NCI-H2196 treated with DMSO at 0.1 percent for 48 hours (cell line): ENCODE results near the gene FER1L5.

Experiments used
- DNase-seq: peaks from one replicate; lab custom pipeline; 2025; ENCODE audit not compliant: unreplicated experiment; lab: John Stamatoyannopoulos, UW

The FER1L5 gene

DNA sequence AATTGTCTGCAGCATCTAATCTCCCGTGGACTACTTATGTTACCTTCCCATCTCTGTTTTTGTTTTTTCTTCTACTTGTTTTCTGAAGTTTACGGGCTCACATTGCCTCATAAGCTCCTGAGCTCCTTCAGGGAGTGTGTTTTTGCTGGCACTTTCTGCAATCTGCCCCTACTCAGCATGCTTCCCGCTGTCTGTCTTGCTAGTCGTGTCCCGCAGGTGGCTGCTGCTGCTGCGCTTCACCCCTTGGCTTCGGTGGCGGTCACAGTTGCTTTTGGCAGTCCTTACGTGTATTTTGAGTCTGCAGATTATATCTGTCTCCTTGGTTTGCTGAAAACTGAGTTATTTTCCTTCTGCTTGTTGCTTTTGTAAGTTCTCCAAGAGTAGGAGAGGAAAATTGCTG is 37.3 kb downstream of the FER1L5 start:
- DNase-seq = no peak

DNA sequence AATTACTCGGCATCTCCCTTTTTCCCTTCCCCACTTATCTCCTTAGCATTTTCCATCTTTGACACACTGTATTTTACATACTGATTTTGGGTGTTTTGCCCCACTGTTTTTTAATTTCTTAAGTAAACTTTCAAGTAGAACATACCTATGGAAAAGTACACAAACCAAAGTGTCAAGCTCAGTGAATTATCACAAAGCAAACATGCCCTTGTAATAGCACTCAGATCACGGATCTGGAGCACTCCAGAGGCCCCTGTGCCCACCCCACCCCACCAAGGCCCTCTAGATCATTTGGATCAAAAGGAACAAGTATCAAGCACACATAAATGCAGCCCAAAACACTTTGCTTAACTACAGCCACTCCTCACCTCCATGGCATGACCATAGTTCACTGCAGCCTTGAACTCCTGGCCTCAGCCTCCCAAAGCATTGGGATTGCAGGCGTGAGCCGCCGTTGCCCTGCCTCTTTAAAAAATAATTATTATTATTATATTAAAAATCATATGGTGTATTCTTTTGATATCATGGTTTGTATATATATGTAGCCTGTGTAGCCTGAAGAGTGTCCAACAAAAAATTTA is 38.1 kb downstream of the FER1L5 start:
- no peak for DNase-seq

DNA sequence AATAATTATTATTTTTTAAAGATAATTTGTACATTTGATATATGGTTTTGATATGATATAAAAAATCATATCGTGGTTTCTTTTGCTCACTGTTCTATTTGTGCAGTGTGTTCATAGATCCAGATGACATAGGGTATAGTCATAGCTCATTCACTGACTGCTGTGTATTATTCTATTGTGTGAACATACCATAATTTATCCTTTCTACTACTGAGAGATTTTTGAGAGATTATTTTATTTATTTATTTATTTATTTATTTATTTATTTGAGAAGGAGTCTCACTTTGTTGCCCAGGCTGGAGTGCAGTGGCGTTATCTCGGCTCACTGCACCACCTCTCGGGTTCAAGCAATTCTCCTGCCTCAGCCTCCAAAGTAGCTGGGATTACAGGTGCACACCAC is 39.0 kb downstream of the FER1L5 start:
- no peak for DNase-seq

DNA sequence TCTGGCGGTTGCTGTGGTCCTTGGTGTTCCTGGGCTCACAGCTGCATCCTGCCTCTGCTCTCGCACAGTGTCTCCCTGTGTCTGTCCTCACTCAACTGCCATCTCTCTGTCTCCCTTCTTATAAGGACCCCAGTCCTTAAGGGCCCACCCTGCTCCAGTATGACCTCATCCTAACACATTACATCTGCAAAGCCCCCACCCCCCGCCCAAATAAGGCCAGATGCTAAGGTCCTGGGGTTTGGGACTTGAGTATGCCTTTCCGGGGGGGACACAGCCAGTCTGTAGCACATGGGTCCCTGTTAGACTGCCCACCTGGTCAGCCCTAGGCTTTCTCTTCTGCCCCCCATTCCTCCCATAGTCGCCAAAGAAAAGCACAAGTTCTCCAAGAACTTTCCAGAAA is 40.7 kb downstream of the FER1L5 start:
- DNase-seq = no peak

DNA sequence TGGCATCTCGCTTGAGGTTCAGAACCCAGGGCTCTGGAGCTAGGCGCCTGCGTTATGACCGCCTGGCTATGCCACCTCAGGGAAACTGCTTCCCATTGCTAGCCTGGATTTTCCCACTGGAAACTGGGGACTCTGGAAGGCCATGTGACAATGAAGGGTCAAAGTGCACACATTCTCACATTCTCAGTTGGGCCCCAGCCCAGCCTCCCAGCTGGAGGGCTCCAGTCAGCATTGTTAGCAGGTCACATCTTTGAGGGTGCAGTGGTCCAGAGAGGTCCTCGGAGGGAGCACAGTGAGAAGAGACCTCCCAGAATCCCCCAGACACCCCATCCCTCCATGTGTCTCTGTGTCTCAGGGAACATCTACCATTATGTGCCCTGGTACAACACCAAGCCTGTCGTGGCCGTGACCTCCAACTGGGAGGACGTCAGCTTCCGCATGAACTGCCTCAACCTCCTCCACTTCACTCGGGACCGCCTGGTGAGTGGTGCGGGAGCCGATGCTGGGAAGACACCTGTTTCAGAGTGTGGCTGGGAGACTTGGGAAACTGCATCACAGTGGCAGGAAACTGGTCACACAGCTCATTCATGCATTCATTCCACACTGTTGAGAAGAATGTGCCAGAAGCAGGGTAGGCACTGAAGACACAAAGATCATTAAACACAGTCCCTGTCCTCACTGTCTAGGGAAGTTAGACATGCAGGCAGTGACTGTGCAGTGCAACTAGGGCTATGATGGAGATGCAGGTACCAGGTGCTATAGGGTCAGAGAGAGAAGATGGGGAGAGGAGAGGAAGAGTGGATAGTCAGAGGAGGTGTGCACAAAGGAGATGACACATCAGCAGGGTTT is 41.6 kb downstream of the FER1L5 start:
- no peak for DNase-seq

DNA sequence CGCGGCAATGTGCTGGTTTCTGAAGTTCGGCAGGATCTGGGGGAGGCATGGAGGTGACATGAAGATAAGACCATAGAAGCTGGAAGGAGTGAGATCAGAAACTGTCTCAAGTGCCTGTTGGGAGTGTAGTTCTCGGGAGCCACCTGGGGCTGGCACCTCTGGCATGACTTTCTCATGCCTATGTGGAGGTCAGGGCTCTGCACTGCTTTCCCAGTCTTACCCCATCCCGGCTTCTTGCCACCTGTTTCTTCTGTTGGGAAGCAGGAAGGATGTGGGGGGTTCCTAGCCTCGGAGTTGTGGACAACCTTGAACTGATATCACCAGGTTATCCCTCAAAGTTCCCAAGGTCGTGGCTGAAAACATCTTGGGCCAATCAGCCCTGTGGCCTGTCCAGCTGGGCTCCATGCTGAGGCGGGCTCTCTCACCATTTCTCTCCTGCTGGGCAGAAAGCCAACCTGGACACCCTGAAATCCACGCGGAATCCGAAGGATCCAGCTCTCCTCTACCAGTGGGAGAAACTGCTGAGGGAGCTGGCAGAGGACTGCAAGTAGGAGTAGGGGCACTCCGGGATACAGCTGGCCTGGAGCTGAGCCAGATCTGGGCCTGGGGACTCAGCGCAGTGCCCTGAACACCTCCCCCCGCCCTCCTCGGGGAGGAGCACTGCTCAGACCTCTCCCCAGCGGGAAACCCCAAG is 42.5 kb downstream of the FER1L5 start:
- DNase-seq = no peak

DNA sequence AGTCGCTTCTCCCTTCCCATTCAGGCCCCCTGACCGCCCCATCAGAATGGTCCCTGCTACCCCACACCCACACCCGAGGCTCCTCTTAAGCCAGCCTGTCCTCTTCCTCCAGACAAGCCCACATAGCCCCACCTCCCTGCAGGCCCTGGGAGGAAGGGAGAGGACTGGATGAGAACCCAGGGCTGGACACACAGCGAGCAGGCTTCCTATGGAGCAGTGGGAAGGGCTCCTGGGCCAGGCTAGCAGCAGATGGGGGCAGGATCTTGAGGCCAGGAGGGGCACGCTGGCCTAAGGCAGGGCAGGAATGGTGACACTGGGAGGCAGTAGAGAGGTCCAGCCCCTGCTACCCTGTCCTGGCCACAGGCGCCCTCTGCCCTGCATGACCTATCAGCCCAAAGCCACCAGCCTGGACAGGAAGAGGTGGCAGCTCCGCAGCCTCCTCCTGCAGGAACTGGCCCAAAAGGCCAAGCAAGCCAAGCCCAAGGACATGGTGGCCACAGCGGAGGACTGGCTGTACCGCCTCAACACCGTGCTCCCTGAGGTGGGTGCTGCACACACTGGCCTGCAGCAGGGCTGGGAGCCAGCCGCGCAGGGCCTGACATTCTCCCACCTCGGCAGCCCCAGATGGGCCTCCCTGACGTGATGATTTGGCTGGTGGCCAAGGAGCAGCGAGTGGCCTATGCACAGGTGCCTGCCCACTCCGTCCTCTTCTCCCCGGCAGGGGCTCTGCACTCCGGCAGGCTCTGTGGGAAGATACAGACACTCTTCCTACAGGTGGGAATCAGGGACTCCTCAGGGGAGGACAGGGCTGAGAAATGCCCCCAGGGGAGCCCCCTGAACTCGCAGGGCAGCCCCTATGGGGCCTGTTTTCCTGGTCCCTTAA is 43.3 kb downstream of the FER1L5 start:
- DNase-seq = no peak

DNA sequence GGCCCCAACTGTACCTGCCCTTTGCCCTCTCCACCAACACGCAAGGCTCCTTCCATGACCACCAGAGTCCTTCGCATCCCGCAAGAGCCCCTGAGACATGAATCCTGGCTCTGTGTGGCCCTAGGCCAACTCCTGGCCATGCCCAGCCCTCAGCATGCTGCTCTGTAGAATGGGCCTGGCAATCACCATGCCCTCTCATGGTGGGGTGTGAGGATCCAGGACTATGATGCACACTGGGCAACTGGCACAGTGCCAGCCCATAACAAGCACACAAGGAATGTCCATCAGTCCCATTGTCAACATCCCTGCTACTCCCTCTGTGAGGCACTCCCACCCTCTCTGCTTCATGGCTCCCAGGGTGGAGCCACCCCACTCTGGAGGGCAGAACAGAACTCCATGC is 44.7 kb downstream of the FER1L5 start:
- DNase-seq = no peak

DNA sequence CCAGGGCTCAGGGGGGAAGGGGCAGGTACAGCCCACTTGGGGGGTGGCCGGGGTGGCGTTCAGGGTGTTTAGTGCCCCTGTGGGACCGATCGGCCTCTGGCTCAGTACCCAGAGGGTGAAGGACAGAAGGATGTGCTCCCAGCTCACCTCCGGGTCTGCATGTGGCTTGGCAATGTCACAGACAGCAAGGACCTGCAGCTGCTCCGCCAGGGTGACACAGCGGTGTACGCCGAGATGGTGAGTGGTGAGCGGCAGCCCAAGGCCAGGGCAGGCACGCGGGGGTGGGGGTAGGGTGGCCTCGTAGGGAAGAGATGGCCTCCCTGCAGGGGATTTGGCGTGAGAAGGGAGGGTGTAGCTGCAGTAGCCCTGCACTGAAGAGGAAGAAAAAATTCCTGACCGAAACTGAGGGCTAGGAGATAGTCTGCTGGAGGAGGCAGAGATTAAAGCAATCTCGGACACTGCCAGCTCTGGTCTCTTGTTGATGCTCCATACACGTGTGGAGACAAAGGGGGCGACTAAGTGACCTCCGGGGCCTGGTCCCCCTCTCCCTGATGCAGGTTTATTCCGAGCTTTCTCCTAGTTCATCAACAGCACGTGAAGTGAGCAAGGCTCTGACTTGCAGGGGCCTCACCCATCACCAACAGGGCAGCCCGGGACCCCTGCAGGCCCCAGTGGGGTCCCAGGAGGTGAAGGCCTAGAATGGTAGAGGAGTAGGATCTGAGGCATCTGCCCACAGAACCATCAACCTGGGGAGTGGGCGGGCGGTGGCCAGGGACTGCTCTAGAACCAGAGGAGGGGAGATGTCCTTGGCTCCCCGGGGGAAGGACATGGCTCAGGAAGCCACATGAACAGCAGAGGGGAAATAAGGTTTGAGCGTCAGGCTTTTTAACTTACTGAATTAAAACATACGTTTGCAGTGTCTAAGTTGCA is 45.4 kb downstream of the FER1L5 start:
- DNase-seq = no peak

DNA sequence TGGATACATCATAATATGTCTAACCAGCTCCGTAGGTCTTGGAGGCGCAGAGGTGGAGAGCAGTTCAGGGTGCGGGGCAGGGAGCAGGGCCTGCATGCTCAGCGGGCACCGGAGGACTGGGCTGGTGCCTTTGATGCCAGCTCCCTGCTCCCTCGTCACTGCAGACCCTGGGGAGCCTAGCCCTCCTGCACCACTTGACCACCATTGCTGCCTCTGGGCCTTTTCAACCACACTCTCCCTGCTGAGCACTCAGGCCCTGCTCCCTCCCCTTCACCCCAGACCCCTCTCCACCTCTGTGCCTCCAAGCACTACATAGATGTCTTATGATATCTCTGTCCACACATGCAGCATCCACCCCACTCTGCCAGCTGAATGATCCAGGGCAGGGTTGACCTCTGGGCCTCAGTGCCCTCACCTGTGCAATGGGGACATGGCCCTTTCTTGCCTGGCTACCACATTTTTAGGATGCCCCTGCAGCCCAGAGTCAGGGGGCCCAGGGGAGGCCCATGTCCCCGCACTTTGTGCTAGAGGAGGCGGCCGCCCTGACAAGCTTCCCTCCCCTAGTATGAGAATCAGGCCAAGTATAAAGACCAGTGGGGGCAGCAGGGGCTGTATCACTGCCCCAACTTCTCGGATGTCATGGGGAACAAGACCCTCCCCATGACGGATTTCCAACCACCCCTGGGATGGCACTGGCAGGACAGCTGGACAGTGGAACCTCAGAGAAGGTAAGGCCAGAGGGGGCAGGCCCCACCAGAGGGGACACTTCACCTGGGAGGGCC is 46.3 kb downstream of the FER1L5 start:
- DNase-seq = no peak

DNA sequence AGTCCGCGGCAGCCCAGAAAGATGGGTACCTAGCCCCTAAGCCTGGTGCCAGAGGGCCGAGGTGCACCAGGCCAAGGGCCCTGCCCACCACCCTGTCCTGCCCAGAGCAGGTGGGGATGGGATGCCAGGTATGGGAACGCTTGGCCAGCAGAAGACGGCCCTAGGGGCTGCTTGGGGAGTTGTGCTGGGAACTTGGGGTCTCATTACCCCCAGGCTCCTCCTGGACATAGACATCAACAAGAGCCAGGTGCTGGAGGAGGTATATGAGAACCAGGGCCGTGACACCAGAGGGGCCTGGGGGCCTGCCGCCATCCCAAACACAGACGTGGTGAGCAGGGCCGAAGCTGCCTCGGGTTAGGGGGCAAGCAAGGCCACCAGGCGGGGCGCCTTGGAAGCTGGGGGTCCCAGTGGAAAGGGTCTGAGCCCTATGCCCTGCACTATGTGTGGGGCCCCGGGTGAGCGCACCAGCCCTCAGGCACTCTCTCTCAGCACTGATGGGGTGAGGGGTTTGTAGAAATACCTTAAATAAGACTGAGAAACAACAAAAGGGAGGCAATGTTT is 46.9 kb downstream of the FER1L5 start:
- no peak for DNase-seq

DNA sequence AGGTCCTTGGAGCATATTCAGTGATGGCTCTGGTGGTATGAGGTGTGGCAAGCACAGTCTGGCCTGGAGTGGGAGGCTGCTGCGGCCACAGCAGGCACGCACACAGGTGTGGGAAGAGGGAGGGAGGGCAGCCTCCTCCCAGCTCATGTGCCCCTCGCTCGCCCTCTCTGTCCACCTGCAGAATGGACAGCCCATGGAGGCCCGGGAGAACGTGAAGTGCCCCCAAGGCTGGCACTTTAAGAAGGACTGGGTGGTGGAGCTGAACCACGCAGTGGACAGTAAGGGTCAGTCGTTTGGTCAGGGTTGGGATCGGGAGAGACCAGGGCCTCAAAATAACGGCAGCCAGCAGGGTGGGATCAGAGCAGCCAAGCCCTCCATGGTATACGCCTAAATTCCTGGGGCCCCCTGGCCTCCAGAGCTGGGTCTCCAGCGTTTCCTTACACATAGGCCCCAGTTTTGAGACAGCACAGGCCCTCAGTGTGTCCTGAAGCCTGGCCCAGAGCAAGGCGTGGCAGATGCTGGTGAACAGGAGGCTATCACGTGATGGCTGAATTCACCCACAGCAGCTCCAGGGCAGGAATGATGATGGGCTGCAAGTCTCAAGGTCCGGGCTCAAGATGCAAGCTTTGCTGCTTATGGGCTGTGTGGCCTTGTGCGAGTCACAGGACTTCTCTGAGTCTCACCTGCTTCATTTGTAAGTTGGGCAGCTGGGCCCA is 47.9 kb downstream of the FER1L5 start:
- no peak for DNase-seq

DNA sequence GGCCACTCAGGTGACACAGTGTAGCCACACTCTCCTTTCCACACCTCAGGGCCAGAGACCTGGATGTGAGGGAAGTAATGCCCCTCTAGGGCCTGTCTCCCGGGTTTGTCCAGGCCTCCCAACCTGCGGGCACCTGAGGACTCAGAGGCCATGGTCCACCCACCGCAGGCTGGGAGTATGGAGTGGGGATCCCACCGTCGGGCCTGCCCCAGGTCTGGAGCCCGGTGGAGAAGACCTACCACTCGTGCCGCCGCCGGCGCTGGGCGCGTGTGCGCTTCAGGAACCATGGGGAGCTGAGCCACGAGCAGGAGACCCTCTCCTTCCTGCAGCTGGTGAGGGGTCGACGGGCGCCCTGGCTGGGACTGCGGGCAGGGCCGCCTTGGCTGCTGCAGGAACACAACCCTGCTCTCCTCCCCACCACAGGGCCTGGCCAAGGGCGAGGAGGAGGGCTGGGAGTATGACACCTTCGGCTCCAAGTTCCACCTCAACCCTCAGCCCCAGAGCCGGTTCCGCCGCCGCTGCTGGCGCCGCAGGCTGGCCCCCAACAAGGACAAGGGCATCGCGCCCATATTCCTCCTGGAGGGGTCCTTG is 48.6 kb downstream of the FER1L5 start:
- DNase-seq = no peak

DNA sequence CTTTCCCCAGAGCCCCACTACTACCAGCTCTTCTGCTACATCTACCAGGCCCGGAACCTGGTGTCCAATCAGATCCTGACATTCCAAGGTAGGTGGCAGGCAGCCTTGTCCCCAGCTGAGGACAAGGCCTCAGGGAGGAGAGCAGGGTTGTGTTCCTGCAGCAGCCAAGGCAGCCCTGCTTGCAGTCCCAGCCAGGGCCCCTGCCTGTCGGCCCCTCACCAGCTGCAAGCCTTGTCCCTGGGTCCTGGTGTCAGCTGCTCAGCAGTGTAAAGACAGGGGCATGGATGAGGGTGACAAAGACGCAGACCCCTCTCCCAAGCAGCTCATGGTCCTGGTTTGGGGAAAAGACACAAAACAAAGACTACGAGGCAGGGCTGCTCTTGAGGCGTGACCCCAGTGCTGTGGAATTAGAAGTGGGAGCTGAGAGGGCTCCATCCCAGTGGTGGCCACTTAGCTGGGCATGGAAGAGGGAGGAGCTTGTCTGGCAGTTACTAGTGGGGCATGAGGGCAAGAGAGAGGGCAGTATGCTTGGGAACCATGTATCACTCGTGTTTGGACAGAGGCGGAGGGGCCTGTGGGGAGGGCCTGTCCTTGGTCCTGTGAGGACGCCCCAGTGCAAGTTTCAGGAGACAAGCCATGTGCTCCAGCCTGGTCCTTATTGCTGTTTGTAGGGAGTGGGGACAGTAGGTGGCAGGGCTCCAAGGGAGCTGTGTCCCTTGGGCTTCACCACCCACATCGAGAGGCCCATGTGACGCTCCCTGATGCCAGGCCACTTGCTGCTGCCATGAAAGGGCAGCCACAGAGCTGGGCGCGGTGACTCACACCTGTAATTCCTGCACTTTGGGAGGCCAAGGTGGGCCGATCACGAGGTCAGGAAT is 49.8 kb downstream of the FER1L5 start:
- no peak for DNase-seq

DNA sequence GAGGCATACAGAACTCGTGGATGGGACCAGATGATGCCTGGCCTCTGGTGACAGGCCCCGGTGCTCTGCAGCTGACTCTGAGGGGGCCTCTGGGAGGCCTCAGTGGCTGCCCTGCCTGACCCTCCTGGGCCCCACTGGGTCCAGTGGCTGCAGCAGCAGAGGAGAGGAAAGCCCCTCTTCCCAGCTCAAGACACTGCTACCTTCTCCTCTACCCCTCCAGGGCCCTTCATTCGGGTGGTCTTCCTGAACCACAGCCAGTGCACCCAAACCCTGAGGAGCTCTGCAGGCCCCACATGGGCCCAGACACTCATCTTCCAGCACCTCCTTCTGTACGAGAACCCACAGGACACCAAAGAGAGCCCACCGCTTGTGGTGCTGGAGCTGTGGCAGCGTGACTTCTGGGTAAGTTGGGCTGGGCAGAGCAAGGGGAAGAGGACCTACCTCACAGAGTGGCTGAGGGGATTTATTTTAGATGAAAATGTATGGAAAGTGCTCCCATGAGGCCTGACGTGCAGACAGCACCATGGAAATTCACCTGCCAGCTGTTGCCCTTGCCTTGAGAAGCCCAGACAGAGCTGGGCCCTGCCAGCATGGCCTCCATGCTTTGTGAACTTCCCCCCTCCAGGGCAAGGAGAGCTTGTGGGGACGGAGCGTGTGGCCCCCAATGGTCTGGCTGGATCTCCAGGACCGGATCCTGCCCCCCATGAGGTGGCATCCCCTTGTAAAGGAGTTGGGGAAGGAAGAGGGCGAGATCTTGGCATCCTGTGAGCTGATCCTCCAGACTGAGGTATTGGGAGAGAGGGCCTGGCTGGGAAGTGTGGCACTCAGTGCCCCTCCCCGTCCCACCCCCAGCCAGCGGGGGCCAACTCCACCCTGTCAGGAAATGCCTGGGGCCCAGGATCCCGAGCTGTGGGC is 51.0 kb downstream of the FER1L5 start:
- DNase-seq = no peak

DNA sequence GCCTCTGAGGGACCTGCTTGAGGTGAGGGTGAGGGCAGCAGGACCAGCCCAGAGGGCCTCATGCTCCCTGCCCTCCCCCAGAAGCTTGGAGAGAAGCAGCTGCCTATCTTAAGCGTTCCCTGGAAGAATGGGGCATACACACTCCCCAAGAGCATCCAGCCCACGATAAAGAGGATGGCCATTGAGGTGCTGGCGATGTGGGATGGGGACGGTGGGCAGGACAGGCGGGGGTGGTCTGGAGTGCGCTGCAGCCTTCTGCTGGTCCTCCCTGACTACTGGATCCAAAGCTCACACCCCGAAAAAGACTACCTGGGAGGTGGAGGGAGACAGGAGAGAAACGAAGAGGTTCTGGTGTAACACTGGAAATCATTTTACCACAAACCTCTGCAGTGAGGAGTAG is 51.7 kb downstream of the FER1L5 start:
- DNase-seq = no peak
